Activated T-helper 1 cell treated with Interleukin-2 at 50 U/mL for 16 hours (primary cell): ENCODE measurements around the gene CDH15.

Source experiments
- DNase-seq: peaks from one replicate; pipeline ENCODE4 v3.0.0-alpha.2; 2020; ENCODE audit warnings: low read depth

Gene CDH15

GRCh38 chr16:89171216-89172170 lies at the start of gene CDH15:
TSS of gene CDH15 (plus strand) at chr16:89171748. CDS start at chr16:89171832, 84 bp downstream.
- peak; percentile 89 for DNase-seq

GRCh38 chr16:89122322-89122851 lies 49.2 kb upstream of the CDH15 start:
- DNase-seq, result peak; percentile 59

- DNase-seq, result no peak
These were observed 48.3 kb upstream of the CDH15 start for GRCh38 chr16:89123001-89123830.

GRCh38 chr16:89123831-89124100 lies 47.8 kb upstream of the CDH15 start:
- no peak for DNase-seq

- DNase-seq, result no peak
These were observed 42.2 kb upstream of the CDH15 start for GRCh38 chr16:89129378-89129777.

GRCh38 chr16:89130448-89130847 lies 41.1 kb upstream of the CDH15 start:
- no peak for DNase-seq

GRCh38 chr16:89131783-89132182 lies 39.8 kb upstream of the CDH15 start:
- DNase-seq, result no peak

GRCh38 chr16:89132194-89133005 lies 39.1 kb upstream of the CDH15 start:
- no peak for DNase-seq

GRCh38 chr16:89133457-89134127 lies 38.0 kb upstream of the CDH15 start:
- no peak for DNase-seq

- DNase-seq, result no peak
These were observed 37.3 kb upstream of the CDH15 start for GRCh38 chr16:89134269-89134668.

GRCh38 chr16:89135166-89135565 lies 36.4 kb upstream of the CDH15 start:
- no peak for DNase-seq

- no peak for DNase-seq
These were observed 35.4 kb upstream of the CDH15 start for GRCh38 chr16:89135971-89136765.

- DNase-seq, result no peak
These were observed 34.6 kb upstream of the CDH15 start for GRCh38 chr16:89136931-89137330.

- no peak for DNase-seq
These were observed 33.7 kb upstream of the CDH15 start for GRCh38 chr16:89137666-89138512.

- DNase-seq, result no peak
These were observed 33.1 kb upstream of the CDH15 start for GRCh38 chr16:89138513-89138795.

GRCh38 chr16:89138843-89139520 lies 32.6 kb upstream of the CDH15 start:
- no peak for DNase-seq

GRCh38 chr16:89139907-89140361 lies 31.6 kb upstream of the CDH15 start:
- DNase-seq, result no peak

- no peak for DNase-seq
These were observed 31.1 kb upstream of the CDH15 start for GRCh38 chr16:89140401-89140800.
